Measurements from ENCODE around the gene AUTS2.

The AUTS2 gene

DNA sequence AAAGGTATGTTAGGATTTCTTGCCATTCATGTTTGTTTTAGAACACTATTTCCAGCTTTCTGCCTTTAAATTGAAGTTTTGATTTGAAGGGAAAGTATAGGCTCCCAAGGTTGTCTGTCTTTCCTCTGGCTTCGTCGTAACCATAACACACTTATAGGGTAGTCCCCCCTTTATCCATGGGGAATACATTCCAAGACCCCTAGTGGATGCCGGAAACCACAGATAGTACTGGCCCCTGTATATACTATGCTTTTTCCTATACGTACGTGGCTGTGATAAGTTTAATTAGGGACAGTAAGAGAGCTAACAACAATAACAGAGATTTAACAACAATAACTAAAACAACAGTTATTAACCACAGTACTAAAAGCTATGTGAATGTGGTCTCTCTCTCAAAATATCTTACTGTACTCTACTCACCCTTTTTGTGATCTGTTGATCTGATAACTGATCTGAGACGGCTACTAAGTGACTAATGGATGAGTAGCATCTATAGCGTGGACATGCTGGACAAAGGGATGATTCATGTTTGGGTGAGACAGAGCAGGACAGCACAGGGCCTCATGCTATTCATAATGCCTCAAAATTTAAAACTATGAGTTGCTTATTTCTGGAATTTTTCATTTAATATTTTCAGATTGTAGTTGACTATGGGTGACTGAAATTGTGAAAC is 273.1 kb downstream of the AUTS2 start:
- no peak for DNase-seq

DNA sequence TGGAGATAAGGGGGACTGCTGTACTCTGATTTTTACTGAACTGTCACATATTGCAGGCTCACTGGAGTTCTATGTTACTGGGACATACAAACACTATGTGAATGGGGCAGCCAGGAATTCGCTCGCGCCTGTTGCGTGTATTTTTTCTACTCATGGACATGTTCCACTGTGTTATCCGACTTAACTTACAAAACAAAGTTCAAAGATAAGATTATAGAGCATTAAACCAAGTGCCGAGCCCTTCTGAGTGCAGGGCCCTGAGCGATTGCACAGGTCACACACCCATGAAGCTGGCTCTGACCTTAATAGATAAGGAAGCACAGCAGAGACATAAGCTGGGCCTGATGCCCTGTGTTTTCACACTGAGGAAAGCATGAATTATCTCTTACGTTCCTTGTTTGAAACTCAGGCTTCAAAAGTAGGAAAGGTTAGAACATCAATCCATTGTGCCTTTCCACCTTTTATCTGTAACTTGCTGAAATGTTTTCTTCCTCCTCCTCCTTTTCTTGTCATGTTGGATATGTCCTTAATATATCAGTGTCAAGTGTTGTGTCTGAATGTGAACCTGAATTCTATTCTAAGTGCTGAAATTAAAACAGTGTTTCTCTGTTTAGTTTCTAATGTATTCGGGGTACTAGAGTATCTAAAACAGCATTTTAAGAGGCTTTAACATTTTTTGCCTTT is 273.8 kb downstream of the AUTS2 start:
- DNase-seq, result no peak

DNA sequence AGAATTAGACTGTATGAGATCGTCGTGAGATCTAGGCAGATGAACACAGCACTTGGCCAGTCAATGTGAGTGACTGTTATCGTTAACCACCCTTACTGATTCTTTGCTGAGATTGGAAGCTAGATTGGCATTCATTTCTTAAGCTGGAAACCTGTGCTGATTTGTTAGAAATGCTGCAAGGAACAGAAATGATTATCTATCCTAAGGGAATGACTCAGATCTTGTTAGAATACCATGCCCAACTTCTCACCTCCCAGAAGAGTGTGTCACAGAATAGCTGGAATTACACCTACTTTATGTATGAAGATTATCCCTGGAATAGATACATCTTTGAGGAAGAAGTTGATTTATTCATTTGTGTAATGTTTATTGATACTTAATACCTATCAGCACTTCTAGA is 275.2 kb downstream of the AUTS2 start:
- DNase-seq, result no peak

DNA sequence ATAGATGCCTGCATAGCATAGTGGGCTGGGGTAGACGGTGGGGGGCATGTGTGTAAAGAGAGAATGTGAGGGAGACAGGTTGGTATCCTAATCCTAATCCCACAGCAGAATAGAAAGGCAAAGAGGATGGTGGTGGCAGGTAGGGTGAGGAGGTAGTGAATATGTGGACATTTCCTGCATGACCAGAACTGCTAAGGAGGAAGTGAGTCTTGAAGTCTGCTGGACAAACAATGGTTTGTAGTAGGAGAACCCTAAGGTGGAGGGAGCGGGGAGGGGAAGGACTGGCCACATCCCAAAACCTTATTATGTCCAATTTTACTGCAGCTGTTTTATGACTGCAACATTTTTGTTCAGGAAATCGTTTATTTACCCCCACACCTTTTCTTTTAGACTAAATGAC is 279.7 kb downstream of the AUTS2 start:
- DNase-seq, result no peak

DNA sequence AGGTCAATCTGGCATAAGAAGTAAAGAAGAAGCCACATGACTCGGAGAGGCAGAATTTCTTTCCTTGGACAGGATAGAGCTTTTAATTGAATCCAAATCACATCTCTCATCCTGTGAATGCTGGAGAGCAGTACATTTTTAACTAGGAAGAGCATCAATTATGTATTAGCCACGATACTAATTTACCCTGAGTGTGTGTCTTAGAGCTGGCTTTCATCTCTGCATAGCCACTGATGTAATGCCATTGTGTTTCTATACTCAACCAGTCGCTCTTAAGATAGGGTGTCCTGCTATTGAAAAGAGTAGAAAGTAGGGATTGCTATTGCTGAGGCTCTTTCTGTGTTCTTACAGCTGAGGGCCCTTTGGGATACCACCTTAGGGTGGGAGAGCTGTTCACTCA is 280.3 kb downstream of the AUTS2 start:
- no peak for DNase-seq

DNA sequence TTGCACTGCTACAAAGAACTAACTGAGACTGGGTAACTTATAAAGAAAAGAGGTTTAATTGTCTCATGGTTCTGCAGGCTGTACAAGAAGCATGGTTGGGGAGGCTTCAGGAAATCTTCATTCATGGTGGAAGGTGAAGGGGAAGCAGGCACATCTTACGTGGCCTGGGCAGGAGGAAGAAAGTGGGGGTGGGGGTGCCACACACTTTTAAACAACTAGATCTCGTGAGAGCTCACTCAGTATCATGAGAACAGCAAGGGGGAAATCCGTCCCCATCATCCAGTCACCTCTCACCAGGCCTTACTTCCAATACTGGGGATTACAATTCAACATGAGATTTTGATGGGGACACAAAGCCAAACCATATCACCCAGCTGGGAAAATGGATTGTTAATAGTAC is 281.7 kb downstream of the AUTS2 start:
- DNase-seq, result no peak

DNA sequence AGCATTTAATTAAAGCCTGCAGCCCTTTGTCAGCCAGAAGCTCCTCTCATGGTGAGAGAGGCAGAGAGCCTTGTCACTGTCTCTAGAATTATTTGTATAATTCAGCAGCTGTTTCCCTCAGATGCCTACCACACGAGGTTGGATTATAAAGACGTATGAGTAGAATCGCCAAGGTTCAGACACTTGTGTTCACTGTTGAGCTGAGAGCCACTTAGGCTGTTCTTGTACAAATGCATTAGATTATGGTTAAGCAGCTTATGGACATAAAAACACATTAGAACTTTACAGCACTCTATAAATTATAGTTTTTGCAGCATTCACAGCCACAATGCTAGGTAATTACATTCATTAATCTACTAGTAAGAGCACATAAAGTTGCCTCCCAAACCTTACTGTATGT is 282.6 kb downstream of the AUTS2 start:
- peak; percentile 51 for DNase-seq

DNA sequence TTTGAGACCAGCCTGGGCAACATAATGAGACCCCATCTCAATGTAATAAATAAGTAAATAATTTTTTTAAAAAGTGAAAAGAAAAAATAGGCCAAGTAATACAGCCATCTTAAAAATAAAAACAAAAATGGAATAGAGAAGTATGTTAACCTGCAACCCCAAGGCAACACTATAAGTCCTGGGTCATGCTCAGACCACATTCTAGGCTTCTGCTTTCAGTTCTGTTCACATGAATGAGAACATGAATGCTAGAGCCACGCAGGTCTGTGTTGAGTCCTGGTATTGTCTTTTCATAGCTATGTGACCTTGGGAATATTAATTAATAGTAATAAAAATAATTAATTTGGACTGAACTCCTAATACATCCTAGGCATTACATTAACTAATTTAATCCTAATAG is 284.0 kb downstream of the AUTS2 start:
- no peak for DNase-seq

DNA sequence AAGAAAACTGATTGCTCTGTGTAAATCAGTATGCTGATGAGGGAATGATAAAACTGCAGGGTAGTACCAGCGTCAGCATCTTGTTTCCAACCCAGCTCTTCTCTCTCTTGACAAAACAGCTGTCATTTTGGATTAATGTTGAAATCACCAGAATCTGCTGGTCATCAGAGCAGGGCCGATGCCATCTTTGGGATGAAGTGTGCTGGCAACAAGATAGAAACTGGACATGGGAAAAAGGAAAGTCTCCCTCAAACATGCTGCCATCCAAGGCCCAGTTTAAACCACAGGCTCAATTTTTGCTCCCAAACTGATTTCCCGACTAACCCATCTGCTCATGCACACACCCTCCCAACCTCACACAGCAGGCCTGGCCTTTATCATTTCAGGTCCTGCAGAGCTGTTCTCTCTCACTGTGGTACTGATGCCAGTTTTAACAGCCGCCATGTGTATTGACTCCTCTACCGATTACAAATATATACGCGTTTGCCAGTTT is 285.2 kb downstream of the AUTS2 start:
- no peak for DNase-seq

DNA sequence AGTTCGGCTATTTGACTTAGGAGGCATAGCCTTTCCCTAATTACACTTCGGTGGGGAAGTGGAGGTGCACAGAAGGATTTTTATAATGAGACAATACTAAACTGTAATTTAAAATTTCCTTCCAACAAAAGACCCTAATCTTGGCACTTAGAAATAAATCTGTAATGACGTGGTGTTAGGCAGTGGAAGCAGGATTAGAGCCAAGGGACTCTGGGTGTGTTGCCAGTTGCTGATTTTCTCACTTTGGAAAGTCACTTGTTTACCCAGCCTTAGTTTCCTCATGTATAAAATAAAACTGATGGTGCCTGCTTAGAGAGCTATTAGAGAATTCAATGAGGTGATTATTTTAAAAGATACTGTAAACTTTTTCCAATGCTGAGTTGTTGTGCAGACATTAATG is 287.2 kb downstream of the AUTS2 start:
- no peak for DNase-seq

DNA sequence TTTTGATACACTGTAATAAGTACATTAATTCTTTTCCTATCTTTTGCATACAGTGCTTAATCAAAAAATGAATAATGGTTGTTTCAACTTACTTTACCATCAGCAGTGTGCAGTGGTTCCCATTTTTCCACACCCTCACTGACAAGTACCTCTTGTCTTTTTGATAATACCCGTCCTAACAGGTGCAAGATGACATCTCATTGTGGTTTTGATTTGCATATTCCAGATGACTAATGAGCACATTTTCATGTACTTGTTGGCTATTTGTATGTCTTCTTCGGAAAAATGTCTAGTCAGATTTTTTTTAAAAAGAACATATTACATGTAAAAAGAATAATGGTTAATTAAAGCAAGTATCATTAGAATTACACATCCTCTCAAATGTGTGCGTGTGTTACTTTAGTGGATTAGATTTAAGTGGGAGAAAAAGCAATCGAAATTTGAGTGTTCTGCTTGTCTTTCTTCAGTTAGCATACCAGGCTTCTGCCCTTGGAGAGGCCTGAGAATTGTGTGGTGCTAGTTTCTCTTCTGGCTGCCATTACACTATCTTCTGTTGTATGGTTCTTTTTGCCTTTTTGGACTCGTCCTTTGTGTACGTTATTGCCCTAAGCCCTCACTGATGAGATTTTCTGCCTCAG is 291.2 kb downstream of the AUTS2 start:
- DNase-seq, result no peak

DNA sequence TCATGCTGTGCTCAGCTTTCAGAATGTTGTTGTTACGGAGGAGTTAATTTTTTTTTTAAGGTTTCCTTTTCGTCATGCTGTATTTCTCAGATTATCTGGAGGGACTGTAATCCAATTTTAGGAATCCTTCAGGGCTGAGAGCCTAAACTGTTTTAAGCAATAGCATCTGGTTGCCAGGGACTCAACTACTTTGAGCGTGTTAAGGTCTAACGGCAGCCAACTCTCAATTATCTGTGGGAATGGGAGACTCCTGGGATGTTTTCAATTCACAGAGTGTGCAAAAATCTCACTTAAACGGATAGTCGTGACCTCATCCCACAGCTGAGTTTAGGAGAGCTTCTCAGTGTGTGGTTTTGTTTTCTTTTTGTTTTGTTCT is 291.7 kb downstream of the AUTS2 start:
- DNase-seq, result no peak

DNA sequence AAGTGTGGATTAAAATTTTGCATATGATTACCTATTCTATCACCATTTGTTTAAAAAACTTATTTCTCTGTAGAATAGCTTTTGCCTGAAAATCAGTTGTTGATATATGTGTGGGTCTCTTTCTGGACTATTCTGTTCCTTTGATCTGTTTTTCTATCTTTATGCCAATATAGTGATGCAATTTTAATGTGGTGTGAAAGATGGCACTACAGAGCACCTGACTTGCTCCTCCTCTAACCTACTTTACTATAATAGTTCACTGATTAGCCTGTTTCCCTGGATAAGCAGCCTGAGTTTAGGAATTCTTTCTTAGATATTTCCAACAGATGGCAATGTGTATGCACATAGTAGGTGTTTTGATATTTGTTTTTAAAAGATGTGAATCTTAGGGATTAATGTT is 294.5 kb downstream of the AUTS2 start:
- DNase-seq, result no peak

DNA sequence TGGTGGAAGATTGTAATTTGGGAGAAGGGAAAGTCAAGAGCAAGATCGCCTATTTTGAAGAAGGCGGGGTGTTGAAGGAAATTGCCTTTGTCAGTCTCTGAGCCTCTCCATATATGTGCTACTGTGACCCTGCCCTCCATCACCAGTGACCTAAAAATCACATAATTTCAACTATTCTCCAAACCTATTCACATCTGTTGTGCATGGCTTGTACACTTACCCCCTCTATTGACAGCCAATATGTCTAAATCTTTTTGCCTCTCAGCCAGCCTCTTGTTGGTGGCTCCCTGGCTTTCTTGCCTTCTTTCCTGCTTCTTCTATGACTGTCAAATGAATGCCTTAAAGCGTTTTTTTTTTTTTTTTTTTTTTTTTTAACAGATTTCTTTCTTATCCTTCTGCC is 295.6 kb downstream of the AUTS2 start:
- DNase-seq, result no peak

DNA sequence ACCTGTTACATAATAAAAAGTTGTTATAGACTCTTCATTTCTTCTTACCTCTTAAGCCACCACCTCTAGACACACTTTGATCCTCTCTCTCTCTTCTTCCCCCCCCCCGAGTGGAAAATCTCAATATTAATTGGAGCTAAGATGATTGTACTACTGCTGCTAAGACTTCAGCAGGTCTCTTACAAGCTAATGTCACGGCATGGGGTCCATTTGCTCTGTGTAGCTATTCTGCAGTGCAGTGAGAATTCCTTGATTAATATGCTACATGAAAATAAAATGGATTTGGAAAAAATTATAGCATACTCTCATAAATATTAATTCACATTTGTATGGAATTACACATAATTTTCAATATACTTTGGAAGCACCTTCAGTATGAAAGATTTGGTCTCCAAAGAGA is 297.2 kb downstream of the AUTS2 start:
- DNase-seq, result no peak

DNA sequence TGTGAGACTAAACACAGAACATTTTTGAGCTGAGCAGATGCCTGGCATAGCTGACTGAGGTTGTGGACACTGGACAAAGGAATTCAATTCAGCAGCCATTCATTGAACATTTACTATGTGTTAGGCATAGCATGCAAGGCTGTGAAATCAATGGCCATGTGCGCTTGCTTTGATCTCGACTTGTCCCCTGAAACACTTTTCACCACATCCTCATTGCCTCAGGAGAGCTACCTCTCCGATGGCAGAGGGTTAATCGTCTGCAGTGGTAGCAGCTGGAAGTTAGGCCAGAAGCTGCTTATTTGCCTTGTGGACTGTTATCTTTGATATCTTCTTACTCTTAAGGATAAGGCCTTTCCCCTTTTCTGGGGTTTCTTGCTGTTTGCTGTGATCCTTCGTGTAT is 297.8 kb downstream of the AUTS2 start:
- no peak for DNase-seq

DNA sequence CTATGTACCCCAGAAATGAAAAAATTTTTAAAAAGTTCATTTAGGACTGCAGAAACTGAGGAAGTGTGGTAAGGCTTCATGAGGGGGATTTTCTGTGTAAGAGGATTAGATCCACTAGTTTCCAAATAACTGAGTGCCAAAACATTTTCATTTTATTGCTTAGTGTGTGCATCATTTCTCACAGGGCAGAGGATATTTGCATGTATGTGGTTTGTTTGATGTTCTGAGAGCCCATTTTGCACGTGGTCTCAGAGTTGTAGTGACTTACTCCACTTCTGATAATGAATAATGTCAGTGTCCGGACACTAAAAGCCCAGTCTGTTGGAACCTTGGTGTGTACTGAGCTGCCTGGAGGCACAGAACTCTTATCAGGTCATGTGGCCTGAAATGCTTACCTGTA is 299.9 kb downstream of the AUTS2 start:
- no peak for DNase-seq

DNA sequence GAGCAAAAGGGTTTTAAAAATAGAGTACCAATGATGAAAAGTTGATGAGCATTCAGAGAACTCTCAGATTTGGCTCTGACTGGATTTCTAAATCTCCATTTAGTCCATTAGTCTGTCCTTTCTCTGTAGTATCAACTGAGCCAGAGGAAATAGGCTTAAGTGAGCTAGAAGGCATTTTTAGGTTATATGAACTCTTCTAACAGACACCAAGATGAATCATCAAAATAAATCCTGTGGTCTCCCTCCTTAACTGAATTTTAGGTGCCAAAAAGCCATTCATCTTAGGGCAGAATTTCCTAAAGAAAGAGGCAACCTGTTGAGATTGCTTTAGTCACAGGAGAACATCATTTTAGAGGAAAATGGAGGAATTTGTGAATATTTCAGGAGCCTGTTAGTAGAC is 305.1 kb downstream of the AUTS2 start:
- DNase-seq, result no peak

DNA sequence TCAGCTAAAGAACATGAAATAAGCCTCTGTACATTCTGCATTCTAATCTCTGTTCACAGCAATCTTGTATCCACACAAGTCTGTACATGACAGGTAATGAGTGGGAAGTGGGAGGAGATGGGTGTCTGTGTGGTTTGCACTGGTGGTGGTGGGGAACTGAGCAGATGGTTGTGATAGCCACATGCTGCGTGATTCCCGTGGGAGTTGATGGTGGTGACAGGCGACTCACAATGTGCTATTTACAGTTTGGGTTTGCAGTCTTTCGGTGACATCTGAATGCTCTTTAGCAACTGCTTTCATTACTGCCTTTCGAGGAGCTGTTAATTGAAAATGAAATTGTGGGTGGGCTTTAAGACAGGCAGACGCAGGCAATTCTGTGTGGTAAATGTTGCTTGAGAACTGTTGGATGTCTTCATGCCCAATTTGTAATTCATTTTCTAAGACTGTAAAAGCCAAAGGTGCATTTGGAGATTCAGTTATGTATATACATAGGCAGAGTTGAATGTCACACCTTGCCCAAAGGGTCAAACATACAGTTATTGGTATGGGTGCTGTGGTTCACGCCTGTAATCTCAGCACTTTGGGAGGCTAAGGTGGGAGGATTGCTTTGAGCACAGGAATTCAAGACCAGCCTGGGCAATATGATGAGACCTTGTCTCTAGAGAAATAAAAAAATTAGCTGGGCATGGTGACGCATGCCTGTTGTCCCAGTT is 308.2 kb downstream of the AUTS2 start:
- no peak for DNase-seq

DNA sequence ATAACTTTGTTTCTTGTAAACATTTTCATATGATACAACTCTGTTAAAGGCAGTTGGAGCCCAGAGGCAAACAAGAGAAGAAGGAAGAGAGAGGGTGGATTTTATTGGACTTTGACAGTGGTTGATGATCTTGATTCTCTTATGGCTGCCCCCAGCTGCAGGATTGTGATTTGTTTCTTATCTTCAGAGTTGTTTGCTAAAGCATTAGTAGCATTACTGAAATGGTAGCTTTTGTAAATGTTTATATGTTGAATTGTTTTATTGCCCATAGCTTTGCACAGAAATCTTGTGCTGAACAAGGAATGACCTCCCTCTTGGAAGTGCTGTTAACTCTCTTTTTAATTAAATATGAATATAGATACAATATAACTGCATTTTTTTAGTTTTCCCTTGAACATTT is 309.4 kb downstream of the AUTS2 start:
- DNase-seq, result no peak

DNA sequence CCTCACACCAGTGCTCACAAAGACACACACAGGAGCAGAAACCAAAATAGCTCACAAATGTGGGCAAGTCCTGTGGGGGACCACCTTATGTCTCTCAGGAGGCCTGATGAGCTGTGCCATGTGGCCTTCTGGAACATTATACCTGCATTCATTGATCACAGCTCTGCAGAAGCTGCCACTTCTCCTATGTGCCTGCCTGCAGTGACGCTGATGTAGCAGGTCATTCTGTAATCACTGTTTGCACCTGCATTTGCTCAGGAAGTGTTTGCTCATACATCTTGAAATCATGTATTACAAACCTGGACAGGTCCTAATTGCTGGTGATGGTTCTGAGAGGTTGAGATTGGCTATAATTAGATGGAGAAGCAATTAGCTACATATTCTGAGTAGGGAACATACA is 310.2 kb downstream of the AUTS2 start:
- no peak for DNase-seq

DNA sequence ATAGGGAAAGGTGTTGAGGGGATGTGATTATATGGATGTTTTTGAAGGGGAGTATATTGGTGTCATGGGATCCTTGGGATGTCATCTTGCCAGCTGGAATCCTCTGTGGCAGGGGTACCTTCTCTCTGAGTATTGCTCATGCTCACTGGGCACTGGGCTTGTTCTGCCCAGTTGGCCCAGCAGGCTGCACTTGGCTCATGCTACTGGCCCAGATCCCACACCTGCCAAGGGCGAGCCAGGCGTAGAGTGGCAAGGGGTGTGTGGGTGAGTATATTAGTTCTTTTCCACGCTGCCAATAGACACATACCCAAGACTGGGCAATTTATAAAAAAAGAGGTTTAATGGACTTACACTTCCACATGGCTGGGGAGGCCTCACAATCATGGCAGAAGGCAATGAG is 311.9 kb downstream of the AUTS2 start:
- no peak for DNase-seq

DNA sequence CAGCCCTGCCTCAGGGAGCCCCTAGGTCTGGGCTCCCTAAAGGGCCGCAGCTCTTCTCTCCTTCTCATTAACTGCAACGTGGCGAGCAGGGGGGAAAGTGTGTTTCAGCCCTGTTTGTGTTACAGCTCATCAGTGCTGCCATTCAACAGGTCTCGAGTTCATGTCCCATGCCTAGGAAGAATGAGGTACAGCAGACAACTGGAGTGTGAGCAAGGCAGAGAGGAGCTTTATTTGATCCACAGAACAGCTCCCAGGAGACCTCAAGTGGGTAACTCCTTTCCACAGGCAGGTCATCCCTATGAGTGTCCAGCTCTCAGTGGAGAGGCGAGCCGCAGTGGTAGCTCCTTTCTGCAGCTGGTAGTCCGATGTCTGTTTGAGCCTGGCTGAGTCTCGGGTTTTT is 313.1 kb downstream of the AUTS2 start:
- no peak for DNase-seq

DNA sequence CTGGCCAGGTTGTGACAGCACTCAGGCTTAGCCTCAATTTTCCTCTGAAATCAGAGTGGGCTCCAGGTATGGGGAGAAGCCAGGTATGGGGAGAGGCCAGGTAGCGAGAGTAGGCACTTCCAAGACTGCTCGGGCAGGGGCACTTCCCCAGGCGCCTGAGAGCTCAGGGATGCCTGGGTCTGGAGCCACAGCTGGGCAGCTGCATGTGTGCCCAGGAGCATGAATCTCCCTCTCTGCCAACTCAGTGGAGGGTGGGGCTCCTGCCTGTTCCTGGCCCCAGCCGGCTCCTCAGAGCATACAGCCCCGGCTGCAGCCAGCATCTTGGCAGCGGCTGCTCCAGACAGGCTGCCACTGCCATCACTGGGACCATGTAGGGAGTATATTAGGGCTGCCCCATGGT is 313.9 kb downstream of the AUTS2 start:
- no peak for DNase-seq
